ENCODE data around the gene LAGE3. TPM values are rescaled to one million over a fixed set of nuclear protein-coding genes. Genes with fewer than 3 reads are reported as not detected.

Gene LAGE3
- total RNA-seq (2014; rRNA removed; shearing (Covaris generic)): 28.8 and 40.4 TPM in 2 replicates

- peak; percentile 79 for DNase-seq (ENCODE audit: low read depth)
Observed at GRCh38 chrX:154478728-154479622, at the start of gene LAGE3. LAGE3 (minus strand) TSS chrX:154479281; CDS start chrX:154478915, 366 bp downstream.

- peak; percentile 66 for DNase-seq (ENCODE audit: low read depth)
Observed at GRCh38 chrX:154526901-154527675, 48.0 kb upstream of the LAGE3 start.

DNA sequence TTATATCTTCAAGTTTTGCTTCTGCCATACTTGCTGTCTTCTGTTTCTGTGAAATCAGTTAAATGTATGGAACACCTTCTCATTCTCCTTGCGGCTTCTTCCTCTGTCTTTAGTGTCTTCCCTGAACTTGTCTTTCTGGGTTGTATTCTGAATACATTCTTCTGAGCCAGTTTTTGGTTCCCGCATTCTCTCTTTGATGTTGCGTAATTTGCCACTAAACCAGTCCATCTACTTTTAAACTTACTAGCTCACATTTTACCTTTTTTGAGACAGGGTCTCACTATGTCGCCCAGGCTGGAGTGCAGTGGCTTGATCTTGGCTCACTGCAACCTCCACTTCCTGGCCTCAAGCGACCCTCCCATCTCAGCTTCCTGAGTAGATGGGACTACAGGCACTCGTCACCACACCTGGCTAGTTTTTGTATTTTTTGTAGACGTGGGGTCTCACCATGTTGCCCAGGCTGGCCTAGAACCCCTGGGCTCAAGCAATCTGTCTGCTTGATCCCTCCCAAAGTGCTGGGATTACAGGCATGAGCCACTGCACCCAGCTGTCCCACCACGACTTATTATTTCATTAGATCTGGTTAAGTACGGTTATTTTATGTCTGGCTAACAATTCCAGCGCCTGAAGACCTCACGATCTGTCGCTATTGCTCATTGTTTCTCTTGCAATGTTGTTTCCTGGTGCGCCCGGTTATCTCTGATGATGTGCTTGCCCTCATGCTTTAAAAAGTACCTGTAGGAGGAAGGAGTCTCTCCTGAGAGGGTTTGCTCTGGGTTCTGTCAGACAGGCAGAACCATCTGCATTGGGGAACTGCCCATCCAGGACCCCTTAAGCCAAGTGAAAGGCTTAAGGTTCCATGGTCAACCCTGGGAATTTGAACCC, 46.8 kb upstream of the LAGE3 start:
- no peak for DNase-seq (ENCODE audit: low read depth)

- no peak for DNase-seq (ENCODE audit: low read depth)
Observed at GRCh38 chrX:154519389-154519788, 40.3 kb upstream of the LAGE3 start.

DNA sequence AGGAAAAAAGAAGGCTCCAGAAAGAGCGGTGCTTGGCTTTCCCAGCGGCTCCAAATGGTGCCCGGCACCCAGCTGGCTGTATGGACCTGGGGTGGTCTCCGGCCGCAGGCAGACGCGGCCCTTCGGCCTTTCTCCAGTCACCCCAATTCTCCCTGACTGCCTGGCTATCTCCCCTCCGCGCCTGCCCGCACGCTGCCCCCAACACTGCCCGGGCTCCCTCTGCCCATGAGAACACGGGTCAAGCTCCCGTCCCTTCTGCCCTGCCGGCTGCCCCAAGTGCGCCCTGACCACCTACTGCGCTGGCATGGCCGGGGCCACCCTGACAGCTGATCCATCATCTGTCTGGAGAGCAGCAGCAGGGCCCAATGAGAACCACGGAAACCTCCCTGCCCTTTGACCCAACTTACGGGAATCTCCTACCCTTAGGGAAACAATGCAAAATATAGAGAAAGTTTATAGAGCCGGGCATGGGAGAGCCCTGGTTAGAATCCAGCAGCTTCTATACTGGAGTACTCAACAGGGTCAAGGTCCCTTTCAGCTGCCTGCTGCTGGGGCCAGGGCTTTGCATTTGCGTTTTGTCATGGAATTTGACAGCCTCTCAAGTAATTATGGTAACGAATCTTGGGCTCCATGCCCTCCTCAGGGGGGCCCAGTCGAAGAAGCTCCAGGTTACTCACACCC, 38.2 kb upstream of the LAGE3 start:
- no peak for DNase-seq (ENCODE audit: low read depth)

DNA sequence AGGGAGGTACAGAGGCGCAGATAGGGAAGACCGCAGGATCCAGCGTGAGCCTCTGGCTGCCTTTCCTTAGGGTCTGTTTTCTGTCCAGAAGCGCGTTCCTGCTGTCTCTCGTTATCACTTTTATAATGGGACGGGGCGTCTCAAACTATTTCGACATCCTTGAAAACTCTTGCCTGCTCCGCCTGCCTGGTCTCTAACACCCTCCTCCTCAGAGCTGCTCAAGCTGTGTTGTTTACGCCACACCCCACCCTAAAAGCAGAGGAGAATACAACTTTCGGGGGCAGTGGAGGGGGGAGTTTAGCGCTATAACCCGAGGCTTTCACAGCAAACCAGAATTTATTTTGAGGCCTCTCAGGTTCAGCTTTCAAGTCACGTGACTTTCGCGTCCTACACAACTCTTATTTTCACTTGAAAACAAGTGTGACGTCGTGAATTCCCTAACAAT, 37.6 kb upstream of the LAGE3 start:
- DNase-seq (ENCODE audit: low read depth): no peak

- peak; percentile 77 for DNase-seq (ENCODE audit: low read depth)
Observed at GRCh38 chrX:154515966-154516655, 37.0 kb upstream of the LAGE3 start, which contains the start of gene FAM3A. FAM3A (minus strand) TSS chrX:154516232; CDS start chrX:154515772, 460 bp downstream.

DNA sequence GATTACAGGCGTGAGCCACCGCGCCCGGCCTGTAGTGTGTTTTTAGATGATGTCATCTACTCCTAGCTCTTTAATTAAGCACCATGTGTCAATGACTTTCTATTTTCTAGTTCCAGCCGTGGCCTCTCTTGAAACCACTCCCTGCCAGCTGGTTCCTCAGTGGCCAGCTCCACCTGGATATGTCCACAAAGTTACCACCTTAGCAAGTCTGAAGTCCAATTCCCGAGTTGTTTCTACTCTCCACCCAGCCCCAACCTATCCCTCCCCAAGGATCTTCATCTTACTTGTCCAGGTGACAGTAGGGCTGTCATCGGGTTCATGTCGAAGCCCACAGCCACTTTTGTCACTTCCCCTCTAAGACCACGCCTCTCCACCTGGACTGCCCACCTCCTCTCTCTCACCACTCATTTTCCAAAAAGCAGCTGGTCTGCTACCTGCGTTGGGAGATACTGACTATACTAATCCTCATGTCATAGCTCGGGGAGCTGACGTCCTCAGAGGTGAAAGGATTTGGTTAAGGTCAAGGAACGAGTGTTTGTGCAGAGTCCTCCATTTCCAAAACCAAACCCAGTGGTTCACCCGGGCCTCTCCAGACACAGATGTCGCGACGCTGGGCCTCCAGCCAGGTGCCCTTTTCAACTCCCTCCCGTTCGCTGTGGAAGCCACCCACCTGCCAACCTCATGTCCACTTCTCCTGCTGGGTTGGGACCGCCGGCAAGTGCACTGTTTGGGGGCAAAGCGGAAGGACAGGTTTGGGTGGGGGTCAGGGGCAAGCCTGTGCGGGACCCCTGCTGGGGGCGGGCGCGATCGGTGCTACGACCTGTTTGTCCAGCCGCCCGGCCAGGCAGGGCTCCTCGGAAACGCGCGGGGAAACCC, 36.2 kb upstream of the LAGE3 start:
- no peak for DNase-seq (ENCODE audit: low read depth)

GRCh38 chrX:154513716-154514115, 34.6 kb upstream of the LAGE3 start:
- no peak for DNase-seq (ENCODE audit: low read depth)

DNA sequence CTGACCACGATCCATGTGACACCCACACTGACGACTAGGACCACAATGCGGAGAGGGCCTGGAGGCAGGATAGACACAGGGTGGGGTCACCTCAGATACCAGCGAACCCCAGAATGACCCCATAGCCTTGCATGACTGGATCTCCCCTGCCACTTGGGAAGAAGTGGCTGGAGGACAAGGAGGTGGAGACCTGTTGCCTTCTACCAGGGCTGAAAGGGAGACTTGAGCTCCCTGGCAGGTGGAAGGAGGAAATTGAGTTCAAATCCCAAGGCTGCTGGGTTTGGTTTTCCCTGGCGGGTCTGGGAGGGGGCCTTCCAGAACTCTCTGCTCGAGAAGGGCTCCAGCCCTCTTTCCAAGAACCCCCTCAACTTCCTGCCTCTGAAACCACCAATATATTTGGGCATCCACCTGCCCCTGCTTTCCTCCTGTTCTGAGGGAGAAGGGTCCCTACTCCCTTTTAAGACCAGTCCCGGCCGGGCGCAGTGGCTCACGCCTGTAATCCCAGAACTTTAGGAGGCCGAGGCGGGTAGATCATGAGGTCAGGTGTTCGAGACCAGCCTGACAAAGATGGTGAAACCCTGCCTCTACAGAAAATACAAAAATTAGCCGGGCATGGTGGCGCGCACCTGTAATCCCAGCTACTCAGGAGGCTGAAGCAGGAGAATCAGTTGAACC, 33.9 kb upstream of the LAGE3 start:
- no peak for DNase-seq (ENCODE audit: low read depth)

GRCh38 chrX:154511761-154512160, 32.7 kb upstream of the LAGE3 start:
- no peak for DNase-seq (ENCODE audit: low read depth)

DNA sequence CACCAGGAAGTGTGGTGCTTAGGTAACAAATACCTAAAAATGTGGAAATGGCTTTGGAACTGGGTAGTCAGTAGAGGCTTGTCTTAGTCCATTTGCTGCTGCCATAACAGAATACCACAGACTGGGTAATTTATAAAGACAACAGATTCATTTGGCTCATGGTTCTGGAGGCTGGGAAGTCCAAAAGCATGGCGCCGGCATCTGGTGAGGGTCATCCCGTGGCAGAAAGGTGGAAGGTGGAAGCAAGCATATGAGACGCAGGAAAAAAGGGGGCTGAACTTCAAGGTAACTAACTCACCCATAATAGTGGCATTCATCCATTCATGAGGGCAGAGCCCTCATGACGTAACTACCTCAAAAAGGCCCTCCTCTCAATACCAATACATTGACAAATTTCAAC, 30.4 kb upstream of the LAGE3 start:
- DNase-seq (ENCODE audit: low read depth): no peak

DNA sequence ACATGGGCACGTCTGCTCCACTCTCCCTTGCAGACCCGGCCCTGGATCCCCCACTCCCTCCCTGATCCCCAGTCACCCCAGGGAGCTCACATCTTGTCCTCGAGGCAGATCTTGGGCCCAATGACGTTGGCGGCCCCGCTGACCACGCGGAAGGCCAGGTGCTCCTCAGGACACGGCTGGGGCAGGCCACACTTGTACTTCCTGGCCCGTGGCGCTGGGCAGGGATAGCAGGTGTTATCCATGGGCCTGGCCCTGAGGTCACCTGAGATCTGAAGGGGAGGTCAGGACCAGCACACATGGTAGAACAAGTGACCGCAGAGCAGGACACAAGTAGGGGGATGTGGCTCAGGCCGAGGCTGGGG, 29.3 kb upstream of the LAGE3 start:
- no peak for DNase-seq (ENCODE audit: low read depth)

- no peak for DNase-seq (ENCODE audit: low read depth)
Observed at GRCh38 chrX:154507673-154508383, 28.7 kb upstream of the LAGE3 start.

DNA sequence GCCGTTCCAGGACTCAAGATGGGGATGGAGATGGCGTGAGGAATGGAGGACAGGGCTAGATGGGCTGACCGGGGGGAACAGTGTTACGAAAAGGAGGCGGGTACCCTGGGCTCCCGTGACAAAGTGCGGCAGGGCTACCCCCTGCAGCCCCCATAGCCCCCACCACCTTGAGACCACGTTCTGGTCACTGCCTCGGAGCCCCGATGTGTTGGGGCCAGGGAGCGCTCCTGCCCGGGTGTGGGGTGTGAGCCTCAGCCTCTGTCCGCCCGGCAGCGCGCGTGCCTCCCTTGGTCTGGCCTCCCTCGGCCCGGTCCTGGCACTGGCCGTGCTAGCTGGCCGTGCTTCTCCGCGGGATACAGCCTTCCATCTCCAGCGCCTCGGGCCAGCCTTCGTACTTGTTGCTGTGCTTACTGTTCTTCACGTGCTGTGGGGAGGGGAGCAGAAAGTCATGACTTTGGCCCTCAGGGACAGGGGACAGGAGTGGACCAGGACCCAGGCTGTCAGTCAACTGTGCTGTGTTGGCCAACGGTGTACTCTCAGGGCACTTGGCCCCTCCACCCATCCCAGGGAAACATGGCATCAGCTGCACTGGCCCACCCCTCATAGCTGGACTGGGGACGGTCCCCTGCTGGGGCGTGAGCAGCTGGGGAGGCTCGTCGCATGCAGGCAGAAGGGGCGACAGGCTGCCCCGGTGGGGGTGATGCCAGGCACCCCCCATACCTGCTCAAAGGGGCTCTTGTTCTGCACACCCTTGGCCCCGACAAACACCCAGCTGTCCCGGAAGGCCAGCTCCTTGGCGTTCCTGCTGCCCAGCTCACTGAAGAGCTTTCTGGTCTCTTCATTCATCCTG, 27.6 kb upstream of the LAGE3 start:
- DNase-seq (ENCODE audit: low read depth): no peak

DNA sequence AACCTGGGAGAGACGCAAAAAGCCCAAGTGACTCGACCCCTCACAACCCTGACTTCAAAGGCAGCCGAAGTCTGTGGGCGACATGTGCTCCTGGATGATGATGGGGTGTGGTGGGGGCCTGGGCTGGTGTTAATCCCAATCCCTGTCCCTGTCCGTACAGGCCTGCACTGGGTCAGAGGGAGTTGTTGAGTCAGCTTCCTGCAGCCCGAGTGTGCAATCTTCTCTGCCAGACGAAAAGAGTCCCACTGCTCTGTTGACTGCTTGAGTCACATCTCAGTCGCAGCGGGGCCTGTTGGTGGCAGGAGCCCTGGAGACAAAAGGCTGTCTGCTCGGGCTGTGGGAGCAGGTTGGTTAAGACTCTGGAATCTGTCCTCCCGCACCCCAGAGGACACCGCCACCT, 26.7 kb upstream of the LAGE3 start:
- DNase-seq (ENCODE audit: low read depth): no peak

DNA sequence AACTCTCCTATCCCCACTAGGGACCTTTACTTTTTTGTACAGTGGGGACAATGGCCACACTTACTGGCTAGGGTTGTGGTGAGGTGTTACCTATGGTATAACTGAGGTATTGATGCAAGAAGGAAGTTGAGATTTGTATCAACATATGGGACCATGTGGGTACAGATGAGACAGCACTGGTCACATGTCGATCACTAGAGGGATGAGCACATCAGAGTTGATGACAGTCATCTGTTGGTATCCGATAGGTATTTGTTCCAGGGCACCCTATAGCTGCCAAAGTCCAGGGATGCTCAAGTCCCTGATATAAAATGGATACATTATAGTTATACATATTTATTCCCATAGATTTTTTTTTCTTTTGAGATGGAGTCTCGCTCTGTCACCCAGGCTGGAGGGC, 23.9 kb upstream of the LAGE3 start:
- no peak for DNase-seq (ENCODE audit: low read depth)

Data from RPMI7951 (cell line).